Measurements from ENCODE around the gene TDRD6.

Gene TDRD6

DNA sequence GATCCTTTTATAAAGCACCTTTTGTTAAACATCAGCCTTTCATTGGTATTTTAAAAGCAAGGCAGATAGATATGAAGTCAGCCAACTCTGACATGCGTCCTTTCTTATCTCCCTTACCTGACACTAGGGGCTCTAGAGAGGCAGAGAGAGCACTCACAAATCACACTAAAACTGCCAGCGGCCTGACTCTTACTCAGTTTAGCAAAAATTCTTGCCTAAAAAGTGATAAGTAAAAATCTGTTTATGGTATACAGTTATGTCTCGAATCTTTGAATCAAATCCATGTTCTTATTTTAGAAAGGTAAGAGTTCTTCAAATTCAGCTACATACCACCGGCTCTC lies 10.4 kb upstream of the TDRD6 start:
- no peak for DNase-seq (ENCODE audit: low spot score)

DNA sequence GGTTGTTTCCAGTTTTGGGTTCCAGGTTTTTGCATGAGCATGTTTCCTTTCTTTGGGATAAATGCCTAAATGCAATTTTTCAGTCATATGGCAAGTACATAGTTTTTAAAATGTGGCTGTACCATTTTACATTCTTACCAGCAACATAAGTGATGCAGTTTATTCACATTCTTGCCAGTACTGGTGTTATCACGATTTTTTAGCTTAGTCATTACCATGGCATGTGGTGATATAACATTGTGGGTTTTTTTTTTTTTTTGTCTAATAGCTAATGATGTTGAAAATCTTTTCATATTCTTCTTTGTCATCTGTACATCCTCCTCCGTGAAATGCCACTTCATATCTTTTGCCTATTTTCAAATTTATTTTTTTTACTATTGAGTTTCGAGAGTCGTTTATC lies 2.9 kb upstream of the TDRD6 start:
- no peak for DNase-seq (ENCODE audit: low spot score)

DNA sequence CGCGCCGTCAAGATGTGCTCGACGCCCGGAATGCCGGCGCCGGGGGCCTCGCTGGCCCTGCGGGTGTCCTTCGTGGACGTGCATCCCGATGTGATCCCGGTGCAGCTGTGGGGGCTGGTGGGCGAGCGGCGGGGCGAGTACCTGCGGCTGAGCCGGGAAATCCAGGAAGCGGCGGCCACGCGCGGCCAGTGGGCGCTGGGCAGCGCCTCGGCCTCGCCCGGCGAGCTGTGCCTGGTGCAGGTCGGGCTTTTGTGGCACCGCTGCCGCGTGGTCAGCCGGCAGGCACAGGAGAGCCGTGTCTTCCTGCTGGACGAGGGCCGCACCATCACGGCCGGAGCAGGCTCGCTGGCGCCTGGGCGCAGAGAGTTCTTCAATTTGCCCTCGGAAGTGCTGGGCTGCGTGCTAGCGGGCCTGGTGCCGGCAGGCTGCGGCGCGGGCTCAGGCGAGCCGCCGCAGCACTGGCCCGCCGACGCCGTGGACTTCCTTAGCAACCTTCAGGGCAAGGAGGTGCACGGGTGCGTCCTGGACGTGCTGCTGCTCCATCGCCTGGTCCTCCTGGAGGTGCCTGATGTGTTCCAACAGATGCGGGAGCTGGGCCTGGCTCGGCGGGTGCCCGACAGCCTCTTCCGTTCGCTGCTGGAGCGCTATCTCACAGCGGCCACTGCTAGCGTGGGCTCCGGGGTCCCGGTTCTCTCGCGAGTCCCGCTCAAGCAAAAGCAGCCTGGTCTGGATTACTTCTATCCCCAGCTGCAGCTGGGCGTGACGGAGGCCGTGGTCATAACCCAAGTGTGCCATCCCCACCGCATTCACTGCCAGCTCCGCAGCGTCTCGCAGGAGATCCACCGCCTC lies 656 bp downstream of the TDRD6 start:
- no peak for DNase-seq (ENCODE audit: low spot score)

DNA sequence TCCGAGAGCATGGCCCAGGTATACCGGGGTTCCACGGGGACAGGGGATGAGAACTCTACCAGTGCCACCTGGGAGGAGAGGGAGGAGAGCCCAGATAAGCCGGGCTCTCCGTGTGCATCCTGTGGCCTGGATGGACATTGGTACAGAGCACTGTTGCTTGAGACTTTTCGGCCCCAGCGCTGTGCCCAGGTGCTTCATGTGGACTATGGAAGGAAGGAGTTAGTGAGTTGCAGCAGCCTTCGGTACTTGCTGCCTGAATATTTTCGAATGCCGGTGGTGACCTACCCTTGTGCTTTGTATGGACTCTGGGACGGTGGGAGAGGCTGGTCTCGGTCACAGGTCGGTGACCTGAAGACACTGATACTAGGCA lies 1.3 kb downstream of the TDRD6 start:
- DNase-seq (ENCODE audit: low spot score), result no peak

DNA sequence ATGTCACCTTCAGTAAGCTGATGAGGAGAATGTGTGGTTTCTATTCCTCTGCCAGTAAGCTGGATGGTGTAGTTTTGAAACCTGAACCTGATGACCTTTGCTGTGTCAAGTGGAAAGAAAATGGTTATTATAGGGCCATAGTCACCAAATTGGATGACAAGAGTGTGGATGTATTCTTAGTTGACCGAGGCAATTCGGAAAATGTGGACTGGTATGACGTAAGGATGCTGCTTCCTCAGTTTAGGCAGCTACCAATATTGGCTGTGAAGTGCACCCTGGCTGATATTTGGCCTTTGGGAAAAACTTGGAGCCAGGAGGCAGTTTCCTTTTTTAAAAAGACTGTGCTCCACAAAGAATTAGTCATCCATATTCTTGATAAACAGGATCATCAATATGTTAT lies 2.0 kb downstream of the TDRD6 start:
- DNase-seq (ENCODE audit: low spot score), result no peak

DNA sequence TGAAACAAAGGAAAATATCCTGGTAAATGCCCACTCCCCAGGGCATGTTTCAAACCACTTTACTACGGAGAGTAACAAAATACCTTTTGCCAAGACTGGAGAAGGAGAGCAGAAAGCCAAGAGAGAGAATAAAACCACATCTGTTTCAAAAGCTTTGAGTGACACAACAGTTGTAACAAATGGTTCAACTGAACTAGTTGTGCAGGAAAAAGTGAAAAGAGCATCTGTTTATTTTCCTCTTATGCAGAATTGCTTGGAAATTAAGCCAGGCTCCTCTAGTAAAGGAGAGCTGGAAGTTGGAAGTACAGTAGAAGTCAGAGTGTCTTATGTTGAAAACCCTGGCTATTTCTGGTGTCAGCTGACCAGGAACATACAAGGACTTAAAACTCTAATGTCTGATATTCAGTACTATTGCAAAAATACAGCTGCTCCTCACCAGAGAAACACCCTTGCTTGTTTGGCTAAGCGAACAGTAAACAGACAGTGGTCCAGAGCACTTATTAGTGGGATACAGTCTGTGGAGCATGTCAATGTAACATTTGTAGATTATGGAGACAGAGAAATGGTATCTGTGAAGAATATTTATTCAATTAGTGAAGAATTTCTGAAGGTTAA lies 2.6 kb downstream of the TDRD6 start:
- no peak for DNase-seq (ENCODE audit: low spot score)

DNA sequence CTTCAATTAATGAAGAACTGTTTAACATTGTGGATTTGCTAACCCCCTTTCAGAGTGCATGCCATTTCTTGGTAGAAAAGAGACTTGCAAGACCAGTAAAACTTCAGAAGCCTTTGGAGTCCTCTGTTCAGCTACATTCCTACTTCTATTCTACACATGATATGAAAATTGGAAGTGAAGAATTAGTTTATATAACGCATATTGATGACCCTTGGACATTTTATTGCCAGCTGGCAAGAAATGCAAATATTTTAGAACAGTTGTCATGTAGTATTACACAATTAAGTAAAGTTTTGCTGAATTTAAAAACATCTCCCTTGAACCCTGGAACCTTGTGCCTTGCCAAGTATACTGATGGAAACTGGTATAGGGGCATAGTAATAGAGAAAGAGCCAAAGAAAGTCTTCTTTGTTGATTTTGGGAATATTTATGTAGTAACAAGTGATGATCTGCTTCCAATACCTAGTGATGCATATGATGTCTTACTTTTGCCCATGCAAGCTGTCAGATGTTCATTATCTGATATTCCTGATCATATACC lies 3.3 kb downstream of the TDRD6 start:
- no peak for DNase-seq (ENCODE audit: low spot score)

DNA sequence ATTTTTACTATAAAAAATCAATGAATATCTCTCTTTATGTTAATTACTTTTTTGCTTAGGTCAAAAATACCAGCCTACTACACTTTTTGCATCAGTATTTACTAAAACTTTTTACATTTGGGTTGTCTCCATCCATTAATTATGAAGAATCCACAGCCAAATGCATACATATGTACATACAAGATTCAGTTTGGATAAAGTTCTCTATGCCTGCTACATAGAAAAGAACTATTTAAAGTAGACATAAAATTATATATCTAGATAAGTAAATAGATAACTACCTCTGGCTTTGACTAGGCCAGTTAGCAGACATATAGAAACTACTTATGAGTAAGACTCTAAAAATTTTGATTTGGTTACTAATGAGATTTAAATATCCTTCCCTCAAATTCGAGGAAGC lies 12.3 kb downstream of the TDRD6 start:
- no peak for DNase-seq (ENCODE audit: low spot score)

DNA sequence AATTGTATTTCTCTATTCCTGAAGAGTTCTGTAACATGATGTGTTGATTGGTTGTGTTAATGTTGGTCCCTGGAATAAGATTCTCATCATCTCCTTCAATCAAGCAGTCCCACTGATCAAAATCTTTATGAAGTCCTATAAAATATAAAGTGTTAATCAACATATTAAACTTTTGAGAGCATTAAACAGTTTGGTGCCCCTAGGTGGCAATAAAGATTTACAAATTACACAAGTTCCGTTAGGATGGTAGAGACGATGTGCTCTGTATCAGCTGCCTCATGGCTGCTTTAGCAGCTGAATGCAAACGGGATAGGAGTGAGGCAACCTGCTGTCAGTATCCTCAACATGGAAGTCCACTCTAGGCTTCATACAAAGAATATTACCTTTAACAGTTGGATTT lies 16.9 kb downstream of the TDRD6 start:
- no peak for DNase-seq (ENCODE audit: low spot score)

DNA sequence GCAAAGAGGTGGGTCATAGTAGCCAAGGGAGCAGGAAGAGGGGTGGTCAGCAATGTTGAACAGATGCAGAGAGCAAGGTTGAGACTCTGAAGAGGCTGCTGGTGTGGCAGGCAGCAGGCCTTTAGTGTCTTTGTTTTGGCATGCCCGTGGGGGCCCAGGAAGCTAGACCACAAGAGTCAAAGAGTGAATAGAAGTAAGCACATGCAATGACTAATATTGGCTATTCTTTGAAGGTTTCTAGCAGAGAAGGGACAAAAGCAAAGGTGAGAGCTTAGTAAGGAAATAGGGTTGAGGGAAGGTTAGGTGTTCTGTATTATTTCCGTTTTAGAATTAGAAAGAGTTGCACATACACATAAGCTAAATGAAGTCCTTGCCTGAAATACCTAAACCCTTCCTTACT lies 18.8 kb downstream of the TDRD6 start:
- DNase-seq (ENCODE audit: low spot score), result no peak

DNA sequence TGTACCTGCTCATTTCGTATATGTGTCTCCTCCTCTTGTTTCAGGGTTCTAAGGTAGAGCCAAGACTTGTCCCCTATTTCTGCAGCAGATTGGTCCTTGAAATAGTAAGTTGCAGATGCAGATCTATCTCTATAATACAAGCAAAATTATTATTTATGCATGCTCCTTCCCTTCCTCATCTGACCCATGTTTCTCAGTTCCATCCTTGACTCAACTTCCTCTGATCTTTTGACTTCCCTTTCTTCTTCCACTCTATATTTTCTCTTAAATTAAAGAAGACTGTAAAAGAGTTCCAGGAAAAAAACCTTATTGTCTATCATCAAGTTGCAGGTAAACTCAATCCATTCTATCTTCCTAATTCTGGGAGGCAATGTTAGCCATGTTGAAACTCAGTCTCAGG lies 23.8 kb downstream of the TDRD6 start:
- DNase-seq (ENCODE audit: low spot score), result no peak

DNA sequence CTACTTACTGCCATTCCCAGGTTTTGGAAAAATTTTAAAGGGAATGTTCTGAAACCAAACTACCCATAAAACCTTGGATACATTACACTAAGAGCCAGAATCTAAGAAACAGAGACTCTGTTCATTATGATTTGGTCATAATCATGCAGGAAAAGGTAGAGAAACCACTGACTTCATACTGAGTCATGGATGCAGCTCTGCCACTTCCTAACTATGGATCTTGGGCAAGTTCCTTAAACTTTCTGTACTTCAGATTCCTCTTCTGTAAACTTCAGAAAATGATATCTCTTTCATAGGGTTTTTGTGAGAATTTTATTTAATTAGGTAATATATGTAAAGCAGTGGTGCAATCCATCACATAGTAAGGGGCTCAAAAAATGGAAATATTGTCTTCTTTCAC lies 27.5 kb downstream of the TDRD6 start:
- no peak for DNase-seq (ENCODE audit: low spot score)

DNA sequence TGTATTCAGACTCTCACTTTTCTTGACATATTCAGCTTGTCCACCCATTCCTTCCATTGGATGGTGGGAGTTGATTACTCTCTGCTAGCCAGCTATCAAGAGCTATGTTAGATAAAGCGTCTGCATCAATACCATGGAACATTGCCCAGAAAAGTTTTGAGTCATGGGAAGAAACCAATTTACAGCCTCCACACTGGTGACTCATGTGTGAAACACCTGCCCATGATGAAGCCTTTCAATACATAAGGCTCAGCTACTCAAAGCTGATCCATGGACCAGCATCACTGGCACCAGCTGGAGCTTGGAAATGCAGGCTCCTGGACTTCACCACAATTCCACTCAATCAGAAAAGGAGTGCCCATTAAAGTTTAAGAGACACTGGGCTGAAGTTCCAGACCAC lies 31.4 kb downstream of the TDRD6 start:
- DNase-seq (ENCODE audit: low spot score), result no peak

DNA sequence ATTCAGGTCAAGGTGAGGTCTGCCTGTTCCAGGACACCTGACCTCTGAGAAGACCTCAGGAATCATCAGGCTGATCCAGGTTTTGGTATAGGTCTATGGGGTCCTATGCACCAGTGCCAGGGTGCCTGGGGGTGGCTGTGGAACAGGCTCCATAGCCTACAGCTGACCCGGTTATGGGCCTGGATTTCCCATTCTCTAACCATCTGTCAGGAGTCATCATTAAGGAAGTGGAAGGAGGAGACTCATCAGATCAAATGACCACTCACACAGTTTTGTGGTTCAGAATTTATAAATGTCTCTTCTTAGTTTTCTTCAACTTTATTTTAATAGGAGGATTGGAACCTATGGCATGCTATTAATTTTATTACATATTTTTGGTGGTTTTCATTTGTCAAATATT lies 32.7 kb downstream of the TDRD6 start:
- no peak for DNase-seq (ENCODE audit: low spot score)

DNA sequence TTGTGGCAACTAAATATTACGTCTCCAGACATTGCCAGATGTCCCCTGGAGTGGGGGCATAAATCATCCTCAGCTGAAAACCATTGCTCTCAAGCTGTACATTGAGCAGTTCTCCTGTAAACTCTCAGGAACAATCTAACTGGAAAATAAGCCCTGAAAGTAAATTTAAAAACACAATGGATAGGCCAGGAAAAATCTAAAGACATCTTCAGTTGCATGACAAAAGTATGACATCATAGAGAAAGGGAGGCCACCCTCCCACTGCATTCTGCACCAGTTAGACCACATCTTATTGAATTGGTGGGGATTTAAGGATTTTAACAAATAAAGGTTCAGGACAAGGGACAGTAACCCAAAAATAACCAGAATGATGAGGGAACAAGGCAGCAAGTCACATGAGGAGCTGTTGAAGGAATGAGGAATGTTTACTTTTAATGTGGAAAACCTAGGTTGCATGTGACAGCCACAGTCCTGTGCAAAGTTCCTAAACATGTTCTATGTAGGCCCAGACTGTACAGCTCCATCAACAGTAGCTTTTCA lies 42.2 kb downstream of the TDRD6 start:
- no peak for DNase-seq (ENCODE audit: low spot score)

DNA sequence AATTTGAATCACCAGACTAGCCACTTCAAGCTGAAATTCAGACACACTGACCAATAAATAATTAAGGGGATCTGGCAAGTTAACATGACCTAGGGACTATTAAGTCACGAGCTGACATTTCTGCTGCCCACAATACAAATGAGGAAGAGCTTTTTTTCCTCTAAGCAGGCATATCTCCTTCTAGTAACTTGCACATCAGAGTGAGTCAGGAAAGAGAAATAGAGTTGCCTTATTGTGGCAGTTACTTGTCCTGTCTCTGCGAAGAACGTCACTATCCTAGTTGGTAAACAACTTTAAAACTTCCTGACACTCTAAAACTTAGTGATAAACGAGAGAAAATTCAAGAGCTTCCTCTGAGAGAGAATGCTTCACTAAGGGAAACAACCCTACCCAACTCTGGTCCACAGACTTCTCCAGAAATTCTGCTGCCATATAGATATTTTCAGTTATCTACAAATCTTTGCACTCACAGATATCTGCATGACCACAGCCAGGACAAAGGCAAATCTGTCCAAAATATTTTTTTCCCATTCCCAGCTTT lies 43.3 kb downstream of the TDRD6 start:
- DNase-seq (ENCODE audit: low spot score), result no peak

DNA sequence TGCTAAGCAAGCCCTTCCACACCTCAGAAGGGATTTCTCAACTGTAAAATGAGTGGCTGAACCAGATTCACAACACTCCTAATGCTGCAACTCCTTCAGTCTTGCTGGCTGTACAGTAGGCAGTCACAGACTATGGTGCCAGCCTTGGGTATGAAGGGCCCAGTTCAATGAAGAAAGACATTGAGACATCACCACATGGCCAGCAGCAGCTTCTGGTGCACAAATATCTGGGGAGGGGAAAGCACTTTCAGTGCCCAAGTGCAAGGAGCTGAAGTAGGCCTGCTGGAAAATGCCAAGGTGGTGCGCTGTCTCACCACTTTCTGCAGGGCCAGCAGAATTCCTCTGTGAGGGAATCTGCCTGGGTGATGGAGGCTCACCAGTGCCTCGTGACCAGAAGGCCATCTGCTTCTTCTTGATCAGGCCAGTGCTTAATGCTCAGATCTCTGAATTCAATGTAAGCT lies 45.7 kb downstream of the TDRD6 start:
- no peak for DNase-seq (ENCODE audit: low spot score)

DNA sequence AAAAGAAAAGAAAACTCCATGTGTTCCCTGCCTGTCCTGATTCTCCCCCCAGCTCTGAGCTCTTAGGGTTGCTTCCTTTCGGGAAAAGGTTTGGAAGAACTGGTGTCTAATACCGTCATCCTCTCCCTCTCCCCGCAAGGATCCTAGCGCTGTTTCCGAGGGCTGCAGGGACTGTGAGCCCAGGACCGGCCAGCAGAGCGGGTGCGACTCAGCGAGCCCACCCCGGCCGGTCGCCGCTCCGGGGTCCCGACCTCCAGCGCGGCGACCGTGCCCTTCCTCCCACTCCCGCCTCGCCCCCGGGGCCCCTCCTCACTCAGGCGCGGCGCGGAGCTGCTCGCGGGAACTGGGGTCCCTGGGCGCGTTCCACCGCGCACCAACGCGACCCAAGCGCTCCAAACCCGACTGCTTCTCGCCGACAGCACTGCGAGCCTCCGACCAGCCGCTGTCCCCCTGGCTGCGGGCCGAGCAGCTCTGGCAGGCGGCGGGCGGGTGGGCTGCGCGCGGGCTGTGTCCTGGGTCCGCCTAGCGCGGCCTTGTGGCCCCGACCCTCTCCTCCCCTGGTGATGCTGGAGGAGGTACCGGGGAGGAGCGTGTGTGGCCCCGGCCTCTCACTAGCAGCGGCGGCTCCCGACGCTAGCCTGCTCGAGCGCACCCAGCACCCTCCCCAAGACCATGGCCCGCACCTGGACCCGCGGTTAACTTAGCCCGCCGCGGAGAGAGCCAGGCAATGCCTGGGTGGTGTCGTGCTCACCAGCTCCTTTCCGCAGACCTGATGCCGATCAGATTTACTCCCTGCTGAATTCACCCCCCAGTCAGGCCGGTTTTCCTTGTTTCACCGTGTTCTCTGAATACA lies 47.4 kb downstream of the TDRD6 start, which contains the start of gene PLA2G7:
TSS of gene PLA2G7 (minus strand) at position 509 of the 853 bp plus-strand sequence. CDS start 12,484 bp downstream, outside the sequence.
- no peak for DNase-seq (ENCODE audit: low spot score)

DNA sequence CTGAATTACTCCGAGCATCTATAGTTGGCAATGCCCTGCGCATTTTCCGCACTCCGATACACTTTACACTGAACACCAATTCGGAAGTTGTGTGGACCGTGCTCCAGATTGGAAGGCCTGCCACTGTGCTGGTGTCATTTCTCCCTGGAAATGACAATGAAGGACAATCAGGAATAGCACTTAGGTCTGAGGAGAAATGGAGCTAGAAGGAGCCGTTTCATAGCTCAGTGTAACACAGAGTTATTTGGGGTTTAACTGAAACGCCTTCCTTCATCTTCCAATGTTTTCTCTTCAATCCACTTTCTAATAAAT lies 48.0 kb downstream of the TDRD6 start:
- DNase-seq (ENCODE audit: low spot score), result no peak

DNA sequence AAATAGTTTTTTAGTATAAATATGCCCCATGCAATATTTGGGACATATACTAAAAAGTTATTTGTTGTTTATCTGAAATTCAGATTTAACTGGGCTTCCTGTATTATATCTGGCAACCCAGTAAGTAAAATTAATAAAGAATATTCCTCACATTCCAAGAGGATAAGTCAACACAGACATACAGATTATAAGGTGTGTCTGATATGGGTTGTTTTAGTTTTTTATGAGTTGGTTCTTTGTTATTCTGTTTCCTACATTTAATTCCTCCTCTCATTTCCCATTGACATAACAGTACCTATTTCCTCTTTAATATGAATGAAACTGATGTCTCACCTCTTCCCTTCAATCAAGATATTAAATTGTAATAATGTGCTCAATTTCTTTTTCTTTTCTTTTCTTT lies 49.2 kb downstream of the TDRD6 start:
- DNase-seq (ENCODE audit: low spot score), result no peak

DNA sequence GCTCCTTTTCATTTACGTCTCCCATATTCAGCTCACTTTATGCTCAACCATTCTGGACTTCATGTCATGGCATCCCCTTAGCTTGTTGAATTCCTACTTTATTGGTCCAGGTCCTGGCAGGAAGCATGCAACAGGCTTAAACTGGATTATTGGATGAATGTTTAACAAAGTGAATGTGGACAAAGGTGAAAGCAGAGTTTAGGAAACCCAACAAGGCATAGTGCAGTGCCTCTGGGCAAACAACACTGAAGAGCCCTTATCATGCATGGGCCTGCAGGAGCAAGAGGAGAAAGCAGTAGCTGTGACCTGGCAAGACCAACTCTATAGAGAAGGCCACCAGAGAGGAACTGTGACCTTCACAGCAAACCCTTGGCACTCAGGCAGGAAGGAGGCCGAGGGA lies 53.8 kb downstream of the TDRD6 start:
- DNase-seq (ENCODE audit: low spot score), result no peak

DNA sequence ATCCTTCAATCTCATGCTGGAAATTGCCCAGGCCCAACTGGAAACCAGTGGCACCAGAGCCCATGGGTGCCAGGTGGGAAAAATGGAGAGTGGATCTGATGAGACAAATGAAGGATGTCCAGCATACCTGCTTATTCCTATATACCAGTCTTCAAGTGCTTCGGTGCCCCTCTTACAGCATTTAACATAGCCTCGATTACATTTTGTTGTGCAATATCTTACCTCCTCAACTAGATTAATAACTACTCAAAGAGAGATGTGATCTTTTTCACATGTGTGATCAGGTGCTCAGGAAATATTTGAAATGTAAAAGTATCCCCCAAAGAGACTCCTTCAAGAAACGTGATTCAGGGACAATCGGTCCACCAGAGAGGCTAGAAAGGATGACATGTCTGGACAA lies 54.2 kb downstream of the TDRD6 start:
- no peak for DNase-seq (ENCODE audit: low spot score)
